Neural progenitor cell (in vitro differentiated cells): Measurements from ENCODE around the gene NOTCH1. TPM values are rescaled to one million over a fixed set of nuclear protein-coding genes. Genes with fewer than 3 reads are reported as not detected.

ENCODE experiments used
- DNase-seq: peaks from one replicate; pipeline ENCODE4 v3.0.0-alpha.2; 2016; ENCODE audit warnings: low spot score
- H2AFZ ChIP-seq: fragments of 200-600 bp; sonication (generic); replicated peaks from 2 replicates; pipeline ENCODE4 v1.6.1; 2016; ENCODE audit warnings: antibody characterized with exemption
- H3F3A ChIP-seq: fragments of 200-600 bp; sonication (generic); 2 replicates; pipeline ENCODE4 v1.6.1; 2016; ENCODE audit warnings: antibody characterized with exemption, low read depth
- H3K27ac ChIP-seq: fragments of 200-600 bp; sonication (generic); 2 replicates; pipeline ENCODE4 v1.5.1; 2016; ENCODE audit warnings: mild to moderate bottlenecking
- H3K27me3 ChIP-seq: fragments of 200-600 bp; sonication (generic); 2 replicates; pipeline ENCODE4 v1.6.1; 2016; ENCODE audit warnings: mild to moderate bottlenecking, moderate library complexity
- H3K36me3 ChIP-seq: fragments of 200-600 bp; sonication (generic); 2 replicates; pipeline ENCODE4 v1.5.1; 2016
- H3K4me1 ChIP-seq: fragments of 200-600 bp; sonication (generic); 2 replicates; pipeline ENCODE4 v1.6.1; 2016; ENCODE audit warnings: mixed run types
- H3K4me2 ChIP-seq: fragments of 200-600 bp; sonication (generic); 2 replicates; pipeline ENCODE4 v1.6.1; 2016
- H3K4me3 ChIP-seq: fragments of 200-600 bp; sonication (generic); 2 replicates; pipeline ENCODE4 v1.5.1; 2016
- H3K79me2 ChIP-seq: fragments of 200-600 bp; sonication (generic); 2 replicates; pipeline ENCODE4 v1.6.1; 2016; ENCODE audit warnings: low read depth
- H3K9ac ChIP-seq: fragments of 200-600 bp; sonication (generic); 2 replicates; pipeline ENCODE4 v1.6.1; 2016
- H3K9me3 ChIP-seq: fragments of 200-600 bp; sonication (generic); 2 replicates; pipeline ENCODE4 v1.5.1; 2016; ENCODE audit warnings: low read depth
- H4K20me1 ChIP-seq: fragments of 200-600 bp; sonication (generic); 2 replicates; pipeline ENCODE4 v1.6.1; 2016; ENCODE audit warnings: low read depth
- H3K27ac Mint-ChIP-seq: 3 replicates; pipeline ENCODE4 v1.8.0; 2021; ENCODE audit warnings: mixed read lengths
- H3K27me3 Mint-ChIP-seq: 2 replicates; pipeline ENCODE4 v1.8.0; 2022; ENCODE audit warnings: low read depth, mild to moderate bottlenecking, inconsistent platforms, moderate library complexity, mixed read lengths; ENCODE audit not compliant: insufficient read depth
- H3K36me3 Mint-ChIP-seq: 3 replicates; pipeline ENCODE4 v1.8.0; 2021; ENCODE audit warnings: mixed read lengths
- H3K4me1 Mint-ChIP-seq: 3 replicates; pipeline ENCODE4 v1.8.0; 2021; ENCODE audit warnings: mixed read lengths
- H3K4me3 Mint-ChIP-seq: 3 replicates; pipeline ENCODE4 v1.8.0; 2021; ENCODE audit warnings: mild to moderate bottlenecking, moderate library complexity, mixed read lengths
- H3K9me3 Mint-ChIP-seq: 3 replicates; pipeline ENCODE4 v1.8.0; 2020; ENCODE audit warnings: mixed read lengths
- EZH2 ChIP-seq: fragments of 200-600 bp; sonication (generic); IDR thresholded peaks from 2 replicates; pipeline ENCODE4 v1.6.1; 2017; ENCODE audit warnings: antibody characterized with exemption, mild to moderate bottlenecking, moderate library complexity
- EZH2phosphoT487 ChIP-seq: fragments of 200-600 bp; sonication (generic); IDR thresholded peaks from 2 replicates; pipeline ENCODE4 v1.6.1; 2017; ENCODE audit warnings: antibody characterized with exemption
- total RNA-seq: library from RNA; depleted of rRNA; stranded (reverse); fragments of >200 nt; gene quantifications from 2 replicates; pipeline ENCODE4 v1.2.3, GENCODE V29; 2015; ENCODE audit warnings: low replicate concordance
- TF ChIP-seq, protein P1 (sequence below): fragments of 200-600 bp; sonication (generic); IDR thresholded peaks from 2 replicates; pipeline ENCODE4 v1.5.1; 2017; ENCODE audit warnings: antibody characterized with exemption, mild to moderate bottlenecking

NOTCH1 gene
- total RNA-seq, 1 donor from 2014 or later = 11.7 TPM

DNA sequence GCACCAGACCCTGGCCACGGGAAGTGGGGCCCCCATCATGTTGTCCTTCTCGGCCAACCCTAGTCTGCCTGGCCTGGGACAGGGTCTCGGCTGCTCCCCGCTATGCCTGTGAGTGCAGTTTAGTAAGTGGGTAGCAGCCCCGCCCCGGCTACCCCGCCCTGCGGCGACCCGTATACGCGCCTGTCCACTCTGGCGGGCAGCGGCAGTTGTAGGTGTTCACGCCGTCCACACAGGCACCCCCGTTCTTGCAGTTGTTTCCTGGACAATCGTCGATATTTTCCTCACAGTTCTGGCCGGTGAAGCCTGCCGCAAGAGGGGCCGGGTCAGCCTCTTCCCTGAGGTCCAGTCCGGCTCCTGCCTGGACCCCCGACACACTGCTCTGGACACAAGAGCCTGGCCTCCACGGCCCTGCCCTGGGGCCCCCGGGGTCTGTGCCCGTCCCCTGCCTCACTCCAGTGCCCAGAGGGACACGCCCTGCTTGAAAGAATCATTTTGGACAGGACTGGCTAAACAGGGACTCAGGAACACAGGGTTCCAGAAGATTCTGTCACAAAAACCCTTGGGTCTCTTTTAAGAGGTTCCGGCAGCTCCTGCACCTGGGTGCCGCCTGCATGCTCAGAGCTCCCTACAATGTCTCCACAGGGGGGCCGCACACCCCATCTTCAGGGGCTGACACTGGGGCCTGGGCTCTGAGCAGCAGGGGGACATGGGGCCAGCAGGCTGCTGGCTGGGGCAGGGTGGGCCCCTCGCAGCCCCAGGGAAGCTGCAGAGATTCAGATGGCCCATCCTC, 26.4 kb downstream of the NOTCH1 start:
- H3K9me3 ChIP-seq = no peaks in the 10 kb centered on the region
- H3K4me1 Mint-ChIP-seq = peaks cover 6% of the 10 kb centered on the region
- peaks cover 6% of the 10 kb centered on the region for H3K79me2 ChIP-seq
- no peak overlapping the region for H3K9ac ChIP-seq
- no peak overlapping the region for H3K27ac ChIP-seq
- no peak overlapping the region for H3K4me2 ChIP-seq
- DNase-seq = no peak
- H3K27ac Mint-ChIP-seq = no peak overlapping the region
- H3K36me3 Mint-ChIP-seq = peaks cover 1% of the 10 kb centered on the region
- no peak for TF ChIP-seq EZH2phosphoT487
- no peak for TF ChIP-seq EZH2
- TF ChIP-seq, protein P1, sequence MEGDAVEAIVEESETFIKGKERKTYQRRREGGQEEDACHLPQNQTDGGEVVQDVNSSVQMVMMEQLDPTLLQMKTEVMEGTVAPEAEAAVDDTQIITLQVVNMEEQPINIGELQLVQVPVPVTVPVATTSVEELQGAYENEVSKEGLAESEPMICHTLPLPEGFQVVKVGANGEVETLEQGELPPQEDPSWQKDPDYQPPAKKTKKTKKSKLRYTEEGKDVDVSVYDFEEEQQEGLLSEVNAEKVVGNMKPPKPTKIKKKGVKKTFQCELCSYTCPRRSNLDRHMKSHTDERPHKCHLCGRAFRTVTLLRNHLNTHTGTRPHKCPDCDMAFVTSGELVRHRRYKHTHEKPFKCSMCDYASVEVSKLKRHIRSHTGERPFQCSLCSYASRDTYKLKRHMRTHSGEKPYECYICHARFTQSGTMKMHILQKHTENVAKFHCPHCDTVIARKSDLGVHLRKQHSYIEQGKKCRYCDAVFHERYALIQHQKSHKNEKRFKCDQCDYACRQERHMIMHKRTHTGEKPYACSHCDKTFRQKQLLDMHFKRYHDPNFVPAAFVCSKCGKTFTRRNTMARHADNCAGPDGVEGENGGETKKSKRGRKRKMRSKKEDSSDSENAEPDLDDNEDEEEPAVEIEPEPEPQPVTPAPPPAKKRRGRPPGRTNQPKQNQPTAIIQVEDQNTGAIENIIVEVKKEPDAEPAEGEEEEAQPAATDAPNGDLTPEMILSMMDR = no peak
- no peak overlapping the region for H3K4me3 Mint-ChIP-seq
- no peaks in the 10 kb centered on the region for H3K27me3 ChIP-seq
- H3K9me3 Mint-ChIP-seq = no peaks in the 10 kb centered on the region
- H2AFZ ChIP-seq = no peak overlapping the region
- no peaks in the 10 kb centered on the region for H3K4me1 ChIP-seq
- H3F3A ChIP-seq = no peaks in the 10 kb centered on the region
- no peaks in the 10 kb centered on the region for H3K36me3 ChIP-seq
- peaks cover 31% of the 10 kb centered on the region for H4K20me1 ChIP-seq
- H3K27me3 Mint-ChIP-seq = no peaks in the 10 kb centered on the region
- H3K4me3 ChIP-seq = no peak overlapping the region

DNA sequence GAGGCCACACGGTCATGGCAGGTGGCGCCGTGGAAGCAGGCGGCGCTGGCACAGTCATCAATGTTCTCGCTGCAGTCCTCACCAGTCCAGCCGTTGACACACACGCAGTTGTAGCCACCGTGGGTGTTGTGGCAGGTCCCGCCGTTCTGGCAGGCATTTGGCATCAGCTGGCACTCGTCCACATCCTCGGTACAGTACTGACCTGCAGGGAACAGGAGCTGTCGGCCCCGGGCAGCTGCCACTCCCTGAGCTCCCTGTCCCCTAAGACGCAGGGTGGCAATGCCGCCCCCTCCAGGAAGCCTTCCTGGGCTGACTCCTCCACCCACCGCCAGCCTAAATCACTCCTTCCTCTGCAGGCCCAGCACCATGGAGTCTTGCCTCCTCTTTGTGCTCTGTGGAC, 27.2 kb downstream of the NOTCH1 start:
- Mint-ChIP-seq H3K27me3 (no peaks in the 10 kb centered on the region), H3K9me3 (no peaks in the 10 kb centered on the region), H3K4me1 (peaks cover 6% of the 10 kb centered on the region), H3K27ac (no peak overlapping the region), H3K4me3 (no peak overlapping the region), H3K36me3 (peaks cover 1% of the 10 kb centered on the region)
- Histone ChIP-seq H3K9me3 (no peaks in the 10 kb centered on the region), H3K27me3 (no peaks in the 10 kb centered on the region), H3K79me2 (no peaks in the 10 kb centered on the region), H3F3A (no peaks in the 10 kb centered on the region), H3K9ac (no peak overlapping the region), H4K20me1 (peaks cover 25% of the 10 kb centered on the region), H3K27ac (no peak overlapping the region), H3K4me2 (no peak overlapping the region), H3K36me3 (no peaks in the 10 kb centered on the region), H3K4me1 (no peaks in the 10 kb centered on the region), H3K4me3 (no peak overlapping the region), H2AFZ (no peak overlapping the region)
- TF ChIP-seq EZH2phosphoT487 (no peak), EZH2 (no peak)
- TF ChIP-seq, protein P1 = no peak
- DNase-seq = no peak

DNA sequence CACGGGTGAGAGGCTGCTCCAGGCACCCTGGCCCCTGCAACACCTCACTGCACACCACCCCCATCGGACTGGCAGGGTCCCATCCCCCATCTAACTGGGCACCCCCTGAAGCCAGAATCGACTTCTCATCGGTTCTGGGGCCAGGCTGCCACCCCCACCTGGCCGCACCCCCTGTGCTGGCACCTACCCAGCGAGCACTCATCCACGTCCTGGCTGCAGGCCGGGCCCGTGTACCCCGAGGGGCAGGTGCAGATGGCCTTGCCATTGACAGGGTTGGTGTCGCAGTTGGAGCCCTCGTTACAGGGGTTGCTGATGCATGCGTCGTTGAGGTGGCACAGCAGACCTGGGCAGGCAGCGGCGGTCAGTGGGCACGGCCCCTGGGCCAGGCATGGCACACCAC, 27.9 kb downstream of the NOTCH1 start:
- no peak for DNase-seq
- peaks cover 26% of the 10 kb centered on the region for H4K20me1 ChIP-seq
- TF ChIP-seq EZH2phosphoT487 = no peak
- TF ChIP-seq EZH2 = no peak
- TF ChIP-seq, protein P1 = no peak
- H3K9me3 Mint-ChIP-seq = no peaks in the 10 kb centered on the region
- H3K36me3 Mint-ChIP-seq = peaks cover 1% of the 10 kb centered on the region
- H3K4me1 Mint-ChIP-seq = peaks cover 6% of the 10 kb centered on the region
- no peak overlapping the region for H2AFZ ChIP-seq
- no peaks in the 10 kb centered on the region for H3K9me3 ChIP-seq
- H3F3A ChIP-seq = no peaks in the 10 kb centered on the region
- no peak overlapping the region for H3K27ac Mint-ChIP-seq
- no peaks in the 10 kb centered on the region for H3K36me3 ChIP-seq
- H3K4me1 ChIP-seq = no peaks in the 10 kb centered on the region
- H3K9ac ChIP-seq = no peak overlapping the region
- no peaks in the 10 kb centered on the region for H3K27me3 ChIP-seq
- H3K4me2 ChIP-seq = no peak overlapping the region
- H3K27ac ChIP-seq = no peak overlapping the region
- H3K4me3 ChIP-seq = no peak overlapping the region
- no peak overlapping the region for H3K4me3 Mint-ChIP-seq
- H3K79me2 ChIP-seq = no peaks in the 10 kb centered on the region
- no peaks in the 10 kb centered on the region for H3K27me3 Mint-ChIP-seq
